ENCODE measurements around the gene TRIM43B. TPM values are rescaled to one million over a fixed set of nuclear protein-coding genes. Genes with fewer than 3 reads are reported as not detected.
"Not testable (repeated sequence)": the region's sequence is repeated elsewhere in the genome, so short reads cannot be mapped to it uniquely, and the experiment has no call there.

Gene TRIM43B
- total RNA-seq, 1 experiment from 2014 or later = 4.2 TPM

DNA sequence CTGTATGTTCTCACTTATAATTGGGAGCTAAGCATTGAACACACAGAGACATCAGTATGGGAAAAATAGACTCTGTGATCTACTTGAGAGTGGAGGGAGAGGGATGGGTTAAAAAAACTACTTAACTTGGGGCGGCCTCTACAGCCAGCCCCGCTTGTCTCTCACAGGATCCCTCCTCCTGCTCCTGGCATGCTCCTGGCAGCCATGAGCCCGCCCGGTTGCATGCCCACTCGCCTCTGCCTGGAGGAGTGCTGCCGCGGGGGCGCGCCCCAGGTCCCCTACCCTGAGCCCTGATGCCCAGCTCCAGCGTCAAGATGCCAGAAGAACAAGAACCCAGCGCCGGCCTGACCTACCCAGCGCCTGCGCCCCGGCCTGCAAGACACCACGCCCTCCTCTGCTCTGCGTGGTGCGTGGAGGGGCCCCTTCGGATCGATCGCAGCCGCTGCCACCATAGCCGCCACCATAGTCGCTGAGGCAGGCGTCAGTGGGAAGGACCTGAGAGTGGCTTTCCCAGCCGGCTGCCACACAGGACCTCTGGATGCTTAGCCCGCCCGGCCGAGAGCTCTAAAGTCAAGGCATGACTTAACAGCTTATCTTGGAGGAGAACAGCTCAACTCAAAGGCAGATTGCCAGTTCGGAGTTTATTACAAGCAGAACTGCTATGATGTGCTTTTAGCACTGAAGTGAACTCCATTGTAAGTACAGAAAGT lies 49.2 kb downstream of the TRIM43B start:
- DNase-seq (ENCODE audit: low spot score); in situ Hi-C loops (cut with HindIII; ENCODE audit: low sequenced_read_pairs): not testable (repeated sequence)

DNA sequence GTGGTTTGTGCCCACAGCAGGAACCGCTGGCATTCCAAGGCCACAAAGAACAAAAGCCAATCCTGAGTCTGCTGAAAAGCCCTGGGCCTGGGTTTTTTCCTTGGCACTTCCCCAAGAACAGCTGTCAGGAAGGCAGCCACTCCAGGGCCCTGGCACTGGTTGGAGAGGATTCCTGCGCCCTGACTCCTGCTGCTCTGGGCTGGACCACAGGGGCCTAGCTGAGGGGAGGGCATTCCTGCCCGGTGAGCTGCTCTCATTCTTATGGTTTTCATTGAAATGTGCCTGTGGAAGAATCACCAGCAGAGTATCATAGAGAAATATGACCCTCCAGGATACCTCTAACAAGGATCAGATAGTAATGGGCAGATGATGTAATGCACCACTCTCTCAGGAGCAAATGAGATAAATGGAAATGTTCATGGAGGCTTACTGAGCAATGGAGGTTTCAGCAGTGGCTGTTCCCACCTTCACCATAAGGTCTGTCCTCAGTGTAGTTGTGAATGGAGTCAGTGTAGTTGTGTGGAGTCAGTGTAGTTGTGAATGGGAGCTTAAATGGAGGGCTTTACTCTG lies 50.0 kb downstream of the TRIM43B start:
- DNase-seq (ENCODE audit: low spot score); in situ Hi-C loops (cut with HindIII; ENCODE audit: low sequenced_read_pairs): not testable (repeated sequence)

DNA sequence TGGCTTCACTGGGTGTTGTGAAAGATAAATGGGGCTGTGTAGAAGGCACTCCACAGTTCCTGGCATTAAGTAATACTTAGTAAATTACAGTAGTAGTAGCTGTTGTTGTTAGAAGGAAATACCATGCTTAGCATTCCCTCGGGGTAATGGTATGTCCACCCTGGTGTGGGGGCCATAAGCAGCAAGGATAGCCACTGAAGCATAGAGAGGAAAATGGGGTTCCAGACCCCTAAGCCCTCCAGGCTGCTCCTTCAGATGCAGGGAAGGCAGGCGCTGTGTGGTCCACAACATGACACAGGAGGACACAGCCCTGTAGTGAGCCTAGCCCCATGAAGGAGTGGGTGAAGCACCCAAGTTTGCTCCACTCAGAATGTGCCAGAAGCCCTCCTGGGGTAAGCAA lies 50.6 kb downstream of the TRIM43B start:
- in situ Hi-C loops (cut with HindIII; ENCODE audit: low sequenced_read_pairs) = not testable (repeated sequence)

DNA sequence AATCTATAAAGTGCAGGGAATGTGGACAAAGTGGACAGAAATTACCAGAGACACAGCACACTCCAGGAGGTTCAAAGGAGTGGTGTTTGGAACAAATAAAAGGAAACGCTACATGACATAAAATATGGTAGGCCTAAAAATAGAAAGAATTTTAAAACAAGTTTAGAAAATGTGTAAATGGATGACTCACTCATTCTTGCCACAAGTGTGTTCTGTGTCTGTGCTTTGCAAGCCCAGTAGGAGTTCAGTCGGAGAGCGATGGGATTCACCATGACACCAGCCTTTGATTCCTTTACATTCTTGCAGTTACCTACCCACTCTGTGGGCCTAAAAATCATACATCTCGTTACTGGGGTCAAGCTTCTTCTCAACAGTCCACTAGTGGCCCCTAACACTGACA lies 51.2 kb downstream of the TRIM43B start:
- in situ Hi-C loops (cut with HindIII; ENCODE audit: low sequenced_read_pairs) = not testable (repeated sequence)

More for the DNA sequence above, 50.6 kb downstream of the TRIM43B start:
- DNase-seq (ENCODE audit: low spot score) = not testable (repeated sequence)

DNA sequence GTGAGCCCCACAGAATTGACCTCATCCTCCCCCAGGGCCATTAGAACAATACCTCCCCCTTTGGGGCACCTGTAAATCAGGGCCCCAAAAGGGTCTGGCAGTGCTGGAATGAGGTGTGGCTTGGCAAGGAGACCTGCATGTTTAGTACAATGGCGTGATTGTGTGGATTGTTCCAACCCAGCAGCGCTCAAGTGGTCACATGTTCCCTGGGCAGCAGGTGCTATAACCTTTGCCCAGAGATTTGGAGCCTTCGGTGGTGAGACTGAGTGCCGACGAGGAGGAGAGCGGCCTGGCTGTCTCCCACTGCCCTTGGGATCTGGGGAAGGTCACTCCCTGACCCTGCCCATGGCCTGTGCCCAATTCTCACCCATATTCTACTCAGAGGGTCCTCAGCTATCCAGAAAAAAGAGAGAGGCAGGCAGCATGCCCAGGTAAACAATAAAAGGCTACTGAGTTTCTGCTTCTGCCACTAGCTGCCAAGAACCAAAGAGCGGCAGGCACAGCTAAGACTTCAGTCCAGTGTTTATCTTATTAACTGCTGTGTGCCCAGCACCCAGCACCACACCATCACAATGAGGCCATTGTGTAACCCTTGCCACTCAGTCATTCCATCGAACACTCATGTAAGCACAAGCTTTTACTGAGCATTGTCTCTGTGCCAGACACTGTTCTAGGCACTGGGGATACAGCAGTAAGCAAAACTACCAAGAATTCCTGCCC lies 54.6 kb downstream of the TRIM43B start:
- DNase-seq (ENCODE audit: low spot score); in situ Hi-C loops (cut with HindIII; ENCODE audit: low sequenced_read_pairs): not testable (repeated sequence)

More for the DNA sequence above, 51.2 kb downstream of the TRIM43B start:
- not testable (repeated sequence) for DNase-seq (ENCODE audit: low spot score)

DNA sequence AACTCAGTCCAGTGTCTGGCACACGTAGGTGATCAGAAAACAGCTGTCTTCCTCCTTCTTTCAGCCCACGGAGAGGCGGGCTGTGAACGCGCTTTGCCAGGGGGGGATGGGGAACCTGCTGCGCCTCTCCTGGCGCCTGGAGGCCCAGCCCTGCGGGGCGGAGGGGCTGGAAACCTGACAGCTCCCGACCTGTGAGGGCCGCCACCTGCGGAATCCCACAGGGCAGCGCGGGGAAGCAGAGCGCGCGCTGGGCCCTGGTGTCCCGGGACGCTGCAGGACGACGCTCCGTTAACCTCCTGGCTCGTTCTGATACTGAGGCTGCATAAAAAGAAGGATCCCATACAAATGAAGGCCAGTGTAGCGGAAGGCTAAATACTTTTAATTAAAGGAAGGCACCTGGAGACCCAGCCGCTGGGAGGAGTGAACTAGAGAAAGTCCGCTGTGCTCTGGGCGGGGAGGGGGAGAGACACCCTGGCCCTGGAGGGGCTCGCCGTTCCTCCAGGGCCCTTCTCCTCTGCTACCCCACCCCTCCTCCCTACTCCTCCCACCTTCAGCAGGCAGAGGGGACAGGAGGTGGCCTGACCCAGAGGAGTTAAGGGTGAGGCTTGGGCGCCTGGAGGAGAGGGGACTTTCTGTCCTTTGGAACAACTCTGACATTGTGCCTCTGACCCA lies 57.2 kb downstream of the TRIM43B start:
- in situ Hi-C loops (cut with HindIII; ENCODE audit: low sequenced_read_pairs); DNase-seq (ENCODE audit: low spot score): not testable (repeated sequence)

Other genes starting within 250 kb of the TRIM43B start
- 0.03 TPM in 1 of 2 replicates, not detected in the other for gene PROM2, start 210.3 kb downstream of the TRIM43B start, total RNA-seq (2014; rRNA removed; shearing (Covaris generic))
- gene KCNIP3, start 187.4 kb downstream of the TRIM43B start, total RNA-seq (2014; rRNA removed; shearing (Covaris generic)) = 0.43 TPM in 1 of 2 replicates, not detected in the other
- gene FAHD2A, start 82.0 kb downstream of the TRIM43B start, total RNA-seq (2014; rRNA removed; shearing (Covaris generic)) = 50.9 and 65.5 TPM in 2 replicates
- 0.12 and 6.3 TPM in 2 replicates for gene TRIM43, start 107.2 kb upstream of the TRIM43B start, total RNA-seq (2014; rRNA removed; shearing (Covaris generic))

Data from G401 (cell line).